ENCODE measurements around the gene IFT80.

GRCh38 chr3:160217675-160218074, 181.3 kb downstream of the IFT80 start:
- TF ChIP-seq, protein P1, sequence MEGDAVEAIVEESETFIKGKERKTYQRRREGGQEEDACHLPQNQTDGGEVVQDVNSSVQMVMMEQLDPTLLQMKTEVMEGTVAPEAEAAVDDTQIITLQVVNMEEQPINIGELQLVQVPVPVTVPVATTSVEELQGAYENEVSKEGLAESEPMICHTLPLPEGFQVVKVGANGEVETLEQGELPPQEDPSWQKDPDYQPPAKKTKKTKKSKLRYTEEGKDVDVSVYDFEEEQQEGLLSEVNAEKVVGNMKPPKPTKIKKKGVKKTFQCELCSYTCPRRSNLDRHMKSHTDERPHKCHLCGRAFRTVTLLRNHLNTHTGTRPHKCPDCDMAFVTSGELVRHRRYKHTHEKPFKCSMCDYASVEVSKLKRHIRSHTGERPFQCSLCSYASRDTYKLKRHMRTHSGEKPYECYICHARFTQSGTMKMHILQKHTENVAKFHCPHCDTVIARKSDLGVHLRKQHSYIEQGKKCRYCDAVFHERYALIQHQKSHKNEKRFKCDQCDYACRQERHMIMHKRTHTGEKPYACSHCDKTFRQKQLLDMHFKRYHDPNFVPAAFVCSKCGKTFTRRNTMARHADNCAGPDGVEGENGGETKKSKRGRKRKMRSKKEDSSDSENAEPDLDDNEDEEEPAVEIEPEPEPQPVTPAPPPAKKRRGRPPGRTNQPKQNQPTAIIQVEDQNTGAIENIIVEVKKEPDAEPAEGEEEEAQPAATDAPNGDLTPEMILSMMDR (conservative IDR thresholded peaks at IDR 0.05; ENCODE audit: low read depth, low read length), result no peak
- TF ChIP-seq EZH2 (IDR thresholded peaks at IDR 0.05; ENCODE audit: borderline replicate concordance, low read depth, low read length, poor library complexity, severe bottlenecking), result no peak

Measured in A673 (cell line).